Neural cell (in vitro differentiated cells): ENCODE results near the gene ICA1L. TPM values are rescaled to one million over a fixed set of nuclear protein-coding genes. Genes with fewer than 3 reads are reported as not detected.

Experiments used
- H2AFZ ChIP-seq: fragments of 200-600, 300-800 bp; sonication (generic), shearing (Covaris generic); 2 replicates; pipeline ENCODE4 v1.6.0; 2014; ENCODE audit warnings: low read depth, mild to moderate bottlenecking, antibody characterized with exemption, low read length, moderate library complexity
- H3F3A ChIP-seq: fragments of 200-600 bp; shearing (Covaris generic); 2 replicates; pipeline ENCODE4 v1.6.1; 2016; ENCODE audit warnings: mild to moderate bottlenecking, moderate library complexity, mixed read lengths, antibody characterized with exemption, low read length; ENCODE audit not compliant: insufficient read depth, poor library complexity, severe bottlenecking
- H3K27ac ChIP-seq: fragments of 200-600, 300-800 bp; sonication (generic), shearing (Covaris generic); 2 replicates; pipeline ENCODE4 v1.5.1; 2014; ENCODE audit warnings: mild to moderate bottlenecking, low read length, moderate library complexity
- H3K27me3 ChIP-seq: fragments of 300-800, 200-600 bp; sonication (generic), shearing (Covaris generic); 2 replicates; pipeline ENCODE4 v1.6.0; 2014; ENCODE audit warnings: mild to moderate bottlenecking, low read depth, low read length, moderate library complexity; ENCODE audit not compliant: insufficient read depth
- H3K36me3 ChIP-seq: fragments of 300-800, 200-600 bp; sonication (generic), shearing (Covaris generic); 2 replicates; pipeline ENCODE4 v1.5.1; 2014; ENCODE audit warnings: mild to moderate bottlenecking, antibody characterized with exemption, low read length, moderate library complexity; ENCODE audit not compliant: insufficient read depth
- H3K4me2 ChIP-seq: fragments of 300-800, 200-600 bp; sonication (generic), shearing (Covaris generic); 2 replicates; pipeline ENCODE4 v1.6.0; 2014; ENCODE audit warnings: mild to moderate bottlenecking, low read length
- H3K4me3 ChIP-seq: fragments of 300-800, 200-600 bp; sonication (generic), shearing (Covaris generic); 2 replicates; pipeline ENCODE4 v1.5.1; 2014; ENCODE audit warnings: mild to moderate bottlenecking, low read length, moderate library complexity
- H3K79me2 ChIP-seq: fragments of 200-600 bp; shearing (Covaris generic); replicated peaks from 2 replicates; pipeline ENCODE4 v1.6.0; 2014; ENCODE audit warnings: mild to moderate bottlenecking, low read length, moderate library complexity; ENCODE audit not compliant: insufficient read depth
- H3K9ac ChIP-seq: fragments of 300-800, 200-600 bp; sonication (generic), shearing (Covaris generic); 2 replicates; pipeline ENCODE4 v1.6.1; 2016; ENCODE audit warnings: mild to moderate bottlenecking, low read length, mixed read lengths
- H3K9me2 ChIP-seq: fragments of 200-600 bp; shearing (Covaris generic); 2 replicates; pipeline ENCODE4 v1.6.1; 2016; ENCODE audit warnings: mild to moderate bottlenecking, low read length, mixed read lengths; ENCODE audit not compliant: insufficient read depth
- H3K9me3 ChIP-seq: fragments of 200-600, 300-800 bp; sonication (generic), shearing (Covaris generic); 2 replicates; pipeline ENCODE4 v1.6.1; 2016; ENCODE audit warnings: mild to moderate bottlenecking, mixed run types, low read length, moderate library complexity, mixed read lengths
- H4K20me1 ChIP-seq: fragments of 200-600 bp; shearing (Covaris generic); 2 replicates; pipeline ENCODE4 v1.6.1; 2016; ENCODE audit warnings: mild to moderate bottlenecking, mixed run types; ENCODE audit not compliant: insufficient read depth
- EP300 ChIP-seq: fragments of 450-650 bp; conservative IDR thresholded peaks from 2 replicates; pipeline ENCODE4 v1.6.1; 2014; ENCODE audit warnings: antibody characterized with exemption, mild to moderate bottlenecking, moderate library complexity; ENCODE audit not compliant: poor library complexity, severe bottlenecking
- EZH2 ChIP-seq: fragments of 200-600, 300-800 bp; shearing (Covaris generic), sonication (generic); IDR thresholded peaks from 2 replicates; pipeline ENCODE4 v1.6.1; 2014; ENCODE audit warnings: antibody characterized with exemption, low read length, borderline replicate concordance, mild to moderate bottlenecking; ENCODE audit not compliant: insufficient read depth, poor library complexity, severe bottlenecking
- MXI1 ChIP-seq: fragments of 450-650 bp; conservative IDR thresholded peaks from 2 replicates; pipeline ENCODE4 v1.6.1; 2014; ENCODE audit warnings: antibody characterized with exemption, mild to moderate bottlenecking; ENCODE audit not compliant: poor library complexity, severe bottlenecking
- POLR2AphosphoS5 ChIP-seq: IDR thresholded peaks from 2 replicates; pipeline ENCODE4 v1.6.1; 2012
- RAD21 ChIP-seq: fragments of 450-650 bp; conservative IDR thresholded peaks from 2 replicates; pipeline ENCODE4 v1.6.1; 2014; ENCODE audit warnings: antibody characterized with exemption, mild to moderate bottlenecking, moderate library complexity
- SMC3 ChIP-seq: fragments of 450-650 bp; conservative IDR thresholded peaks from 2 replicates; pipeline ENCODE4 v1.6.1; 2014; ENCODE audit warnings: antibody characterized with exemption, mild to moderate bottlenecking, moderate library complexity; ENCODE audit not compliant: poor library complexity
- TAF1 ChIP-seq: IDR thresholded peaks from 2 replicates; pipeline ENCODE4 v1.6.1; 2012; ENCODE audit warnings: low read depth
- polyA plus RNA-seq: library from polyadenylated mRNA; depleted of rRNA; stranded (reverse); fragments of >200 nt; gene quantifications from 2 replicates; pipeline ENCODE4 v1.2.3, GENCODE V29; 2014
- TF ChIP-seq, protein P1 (sequence below): fragments of 450-650 bp; IDR thresholded peaks from 2 replicates; pipeline ENCODE4 v1.5.1; 2014; ENCODE audit warnings: antibody characterized with exemption, mild to moderate bottlenecking, moderate library complexity; ENCODE audit not compliant: poor library complexity, severe bottlenecking
- TF ChIP-seq, protein P2 (sequence below): IDR thresholded peaks from 2 replicates; pipeline ENCODE4 v1.6.1; 2012; ENCODE audit warnings: borderline replicate concordance

The ICA1L gene
- polyA plus RNA-seq, 1 donor from 2014 or later, result 61.4 TPM

DNA sequence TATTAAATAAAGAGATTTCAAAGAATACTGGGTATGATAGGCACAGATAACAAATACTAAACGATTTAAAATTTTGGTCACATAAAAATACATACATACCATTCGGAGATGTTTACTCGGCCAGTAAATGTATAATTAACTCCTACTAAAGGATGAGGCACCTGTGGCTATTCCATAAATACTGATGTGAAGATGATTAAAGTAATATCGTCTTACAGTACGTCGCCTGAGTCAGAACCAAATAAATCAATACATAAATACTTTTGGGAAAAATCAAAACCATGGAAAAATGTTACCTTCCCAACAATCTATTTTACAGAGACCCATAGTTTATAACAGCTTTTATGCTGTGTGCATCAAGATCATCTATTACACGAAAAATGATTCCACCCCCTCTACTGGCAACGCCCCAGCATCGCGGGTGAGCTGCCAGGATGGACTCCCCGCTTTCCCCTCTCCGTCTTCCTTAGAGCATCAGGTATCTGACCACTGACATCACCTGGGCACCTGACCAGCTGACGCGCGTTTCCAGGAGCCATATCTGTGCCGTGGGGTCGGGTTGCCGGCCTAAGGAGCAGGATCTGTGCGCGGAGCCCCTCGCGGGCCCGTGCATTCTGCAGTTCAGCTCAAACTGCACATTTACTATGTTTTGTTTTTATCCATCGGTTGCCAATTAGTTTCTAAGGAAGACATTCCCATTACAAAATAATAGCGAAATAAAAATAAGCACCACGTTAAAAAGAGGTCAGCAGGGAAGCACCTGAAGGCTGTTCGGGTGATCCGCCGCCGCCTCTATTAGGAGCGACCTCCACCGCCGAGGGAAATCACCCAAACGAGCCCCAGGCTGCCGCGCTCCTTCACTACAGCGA, 901 bp downstream of the ICA1L start:
- Histone ChIP-seq H3K36me3 (no peaks in the 10 kb centered on the region), H3K27ac (peak overlapping the region; percentile 86), H2AFZ (peak overlapping the region; percentile 53), H3K27me3 (no peaks in the 10 kb centered on the region), H3K4me2 (peak overlapping the region; percentile 79), H3K79me2 (peaks cover 8% of the 10 kb centered on the region), H3F3A (no peaks in the 10 kb centered on the region), H3K4me3 (peak overlapping the region; percentile 92), H3K9me2 (no peaks in the 10 kb centered on the region), H4K20me1 (no peaks in the 10 kb centered on the region), H3K9me3 (no peaks in the 10 kb centered on the region), H3K9ac (peak overlapping the region; percentile 86)
- peak; percentile 31 for TF ChIP-seq TAF1
- TF ChIP-seq, protein P1, sequence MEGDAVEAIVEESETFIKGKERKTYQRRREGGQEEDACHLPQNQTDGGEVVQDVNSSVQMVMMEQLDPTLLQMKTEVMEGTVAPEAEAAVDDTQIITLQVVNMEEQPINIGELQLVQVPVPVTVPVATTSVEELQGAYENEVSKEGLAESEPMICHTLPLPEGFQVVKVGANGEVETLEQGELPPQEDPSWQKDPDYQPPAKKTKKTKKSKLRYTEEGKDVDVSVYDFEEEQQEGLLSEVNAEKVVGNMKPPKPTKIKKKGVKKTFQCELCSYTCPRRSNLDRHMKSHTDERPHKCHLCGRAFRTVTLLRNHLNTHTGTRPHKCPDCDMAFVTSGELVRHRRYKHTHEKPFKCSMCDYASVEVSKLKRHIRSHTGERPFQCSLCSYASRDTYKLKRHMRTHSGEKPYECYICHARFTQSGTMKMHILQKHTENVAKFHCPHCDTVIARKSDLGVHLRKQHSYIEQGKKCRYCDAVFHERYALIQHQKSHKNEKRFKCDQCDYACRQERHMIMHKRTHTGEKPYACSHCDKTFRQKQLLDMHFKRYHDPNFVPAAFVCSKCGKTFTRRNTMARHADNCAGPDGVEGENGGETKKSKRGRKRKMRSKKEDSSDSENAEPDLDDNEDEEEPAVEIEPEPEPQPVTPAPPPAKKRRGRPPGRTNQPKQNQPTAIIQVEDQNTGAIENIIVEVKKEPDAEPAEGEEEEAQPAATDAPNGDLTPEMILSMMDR, result peak; percentile 79
- TF ChIP-seq MXI1, result no peak
- no peak for TF ChIP-seq EP300
- TF ChIP-seq SMC3, result peak; percentile 76
- TF ChIP-seq POLR2AphosphoS5, result peak; percentile 95
- TF ChIP-seq, protein P2, sequence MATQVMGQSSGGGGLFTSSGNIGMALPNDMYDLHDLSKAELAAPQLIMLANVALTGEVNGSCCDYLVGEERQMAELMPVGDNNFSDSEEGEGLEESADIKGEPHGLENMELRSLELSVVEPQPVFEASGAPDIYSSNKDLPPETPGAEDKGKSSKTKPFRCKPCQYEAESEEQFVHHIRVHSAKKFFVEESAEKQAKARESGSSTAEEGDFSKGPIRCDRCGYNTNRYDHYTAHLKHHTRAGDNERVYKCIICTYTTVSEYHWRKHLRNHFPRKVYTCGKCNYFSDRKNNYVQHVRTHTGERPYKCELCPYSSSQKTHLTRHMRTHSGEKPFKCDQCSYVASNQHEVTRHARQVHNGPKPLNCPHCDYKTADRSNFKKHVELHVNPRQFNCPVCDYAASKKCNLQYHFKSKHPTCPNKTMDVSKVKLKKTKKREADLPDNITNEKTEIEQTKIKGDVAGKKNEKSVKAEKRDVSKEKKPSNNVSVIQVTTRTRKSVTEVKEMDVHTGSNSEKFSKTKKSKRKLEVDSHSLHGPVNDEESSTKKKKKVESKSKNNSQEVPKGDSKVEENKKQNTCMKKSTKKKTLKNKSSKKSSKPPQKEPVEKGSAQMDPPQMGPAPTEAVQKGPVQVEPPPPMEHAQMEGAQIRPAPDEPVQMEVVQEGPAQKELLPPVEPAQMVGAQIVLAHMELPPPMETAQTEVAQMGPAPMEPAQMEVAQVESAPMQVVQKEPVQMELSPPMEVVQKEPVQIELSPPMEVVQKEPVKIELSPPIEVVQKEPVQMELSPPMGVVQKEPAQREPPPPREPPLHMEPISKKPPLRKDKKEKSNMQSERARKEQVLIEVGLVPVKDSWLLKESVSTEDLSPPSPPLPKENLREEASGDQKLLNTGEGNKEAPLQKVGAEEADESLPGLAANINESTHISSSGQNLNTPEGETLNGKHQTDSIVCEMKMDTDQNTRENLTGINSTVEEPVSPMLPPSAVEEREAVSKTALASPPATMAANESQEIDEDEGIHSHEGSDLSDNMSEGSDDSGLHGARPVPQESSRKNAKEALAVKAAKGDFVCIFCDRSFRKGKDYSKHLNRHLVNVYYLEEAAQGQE, result peak; percentile 45
- TF ChIP-seq EZH2, result no peak
- peak; percentile 68 for TF ChIP-seq RAD21

DNA sequence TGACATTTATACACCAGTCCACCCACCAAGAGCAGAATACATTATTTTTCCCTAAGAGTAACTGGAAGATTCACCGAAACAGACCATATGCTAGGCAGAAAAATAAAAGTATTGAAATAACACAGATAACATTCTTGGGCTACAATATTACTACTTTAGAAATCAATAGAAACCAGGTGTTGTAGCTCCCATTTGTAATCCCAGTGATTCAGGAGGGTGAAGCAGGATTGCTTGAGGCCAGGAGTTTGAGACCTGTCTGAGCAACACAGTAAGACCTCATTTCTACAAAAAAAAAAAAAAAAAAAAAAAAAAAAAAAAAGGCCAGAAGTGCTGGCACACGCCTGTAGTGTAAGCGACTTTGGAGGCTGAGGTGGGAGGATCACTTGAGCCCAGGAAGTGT, 9.6 kb downstream of the ICA1L start:
- Histone ChIP-seq H4K20me1 (no peaks in the 10 kb centered on the region), H3K79me2 (no peaks in the 10 kb centered on the region), H3K27ac (no peak overlapping the region), H3K9ac (no peak overlapping the region), H3K4me3 (no peak overlapping the region), H3K4me2 (no peak overlapping the region), H3K9me3 (no peaks in the 10 kb centered on the region), H3K36me3 (no peaks in the 10 kb centered on the region), H3F3A (no peaks in the 10 kb centered on the region), H3K27me3 (no peaks in the 10 kb centered on the region), H2AFZ (no peak overlapping the region), H3K9me2 (no peaks in the 10 kb centered on the region)
- no peak for TF ChIP-seq SMC3
- TF ChIP-seq EZH2, result no peak
- TF ChIP-seq EP300, result no peak
- no peak for TF ChIP-seq POLR2AphosphoS5
